Measurements from ENCODE around the gene TENM3. TPM values are rescaled to one million over a fixed set of nuclear protein-coding genes. Genes with fewer than 3 reads are reported as not detected.

TENM3 gene
- total and polyA plus RNA-seq, 12 donors: 0.20 to 6.6 (median 3.5) TPM

GRCh38 chr4:182840108-182840507 lies 596.9 kb downstream of the TENM3 start:
- H3K27me3 ChIP-seq: peaks cover 0 to 16% (median 4%) of the 10 kb centered on the region in 7 donors
- ATAC-seq: no peak

GRCh38 chr4:182842104-182842600 lies 599.0 kb downstream of the TENM3 start:
- H3K9me3 ChIP-seq: no peaks in the 10 kb centered on the region
- no peak overlapping the region for H3K27ac ChIP-seq
- no peak for ATAC-seq
- TF ChIP-seq CTCF (IDR thresholded peaks at IDR 0.05): no peak
- DNase-seq: no peak
- 86 to 87% methylated on average over 11 of the region's 11 CpGs for WGBS, 2 donors
- H3K27me3 ChIP-seq: peaks cover 0 to 5% (median 0%) of the 10 kb centered on the region in 7 donors
- intact Hi-C loops (cut with DNase I): loop anchor here in 1 of 10 donors (5.0 kb wide), 1 partner anchor 215 kb away; no protein-coding TSS in a partner anchor
- no peak overlapping the region for H3K4me3 ChIP-seq
- no peaks in the 10 kb centered on the region for H3K36me3 ChIP-seq
- H3K4me1 ChIP-seq: no peaks in the 10 kb centered on the region

More at GRCh38 chr4:182840108-182840507, 596.9 kb downstream of the TENM3 start:
- Histone ChIP-seq H3K4me3 (no peak overlapping the region), H3K9me3 (no peaks in the 10 kb centered on the region), H3K36me3 (no peaks in the 10 kb centered on the region), H3K4me1 (no peaks in the 10 kb centered on the region), H3K27ac (no peak overlapping the region)
- DNase-seq: no peak
- intact Hi-C loops (cut with DNase I): loop anchor here in 1 of 10 donors (5.0 kb wide), 1 partner anchor 213 kb away; no protein-coding TSS in a partner anchor
- 88 to 90% methylated on average over 10 of the region's 10 CpGs for WGBS, 2 donors
- no peak for TF ChIP-seq CTCF (IDR thresholded peaks at IDR 0.05)

GRCh38 chr4:182842759-182843390 lies 599.7 kb downstream of the TENM3 start:
- intact Hi-C loops (cut with DNase I): loop anchor here in 1 of 10 donors (5.0 kb wide), 1 partner anchor 216 kb away; no protein-coding TSS in a partner anchor

More at GRCh38 chr4:182842759-182843390, 599.7 kb downstream of the TENM3 start:
- Histone ChIP-seq H3K36me3 (no peaks in the 10 kb centered on the region), H3K27ac (no peak overlapping the region), H3K4me1 (no peaks in the 10 kb centered on the region), H3K4me3 (no peak overlapping the region), H3K27me3 (peaks cover 0 to 3% (median 0%) of the 10 kb centered on the region in 7 donors), H3K9me3 (no peaks in the 10 kb centered on the region)
- 73 to 75% methylated on average over 17 of the region's 17 CpGs for WGBS, 2 donors
- ATAC-seq (no peak), DNase-seq (no peak)
- TF ChIP-seq CTCF (IDR thresholded peaks at IDR 0.05): no peak
